Spinal cord (tissue), 10 donors: ENCODE measurements around the gene TGFA. TPM values are rescaled to one million over a fixed set of nuclear protein-coding genes. Genes with fewer than 3 reads are reported as not detected.

Experiments
- DNase-seq, 6 donors: peaks; one replicate each; pipeline versions ENCODE4 v3.0.0 to v3.0.0-alpha.2; 2013 to 2015; ENCODE audit warnings: low spot score in 6 of 6, low read depth in 4 of 6
- H3K27ac ChIP-seq: one replicate; pipeline ENCODE4 v1.5.1; 2013; ENCODE audit warnings: low read depth, low read length, control low read depth
- H3K27me3 ChIP-seq: one replicate; pipeline ENCODE4 v1.6.1; 2013; ENCODE audit warnings: low read length; ENCODE audit not compliant: control insufficient read depth, insufficient read depth
- H3K36me3 ChIP-seq: one replicate; pipeline ENCODE4 v1.6.1; 2013; ENCODE audit warnings: low read length; ENCODE audit not compliant: control insufficient read depth, insufficient read depth
- H3K4me1 ChIP-seq: one replicate; pipeline ENCODE4 v1.6.1; 2013; ENCODE audit warnings: low read length; ENCODE audit not compliant: control insufficient read depth, insufficient read depth
- H3K4me3 ChIP-seq: one replicate; pipeline ENCODE4 v1.5.1; 2013; ENCODE audit warnings: low read depth, low read length, control low read depth
- H3K9me3 ChIP-seq: one replicate; pipeline ENCODE4 v1.6.1; 2013; ENCODE audit warnings: low read length; ENCODE audit not compliant: control insufficient read depth, insufficient read depth
- whole genome bisulfite sequencing: methylation state at CpG from one replicate; pipeline ENCODE4 v1.1.5; 2013; ENCODE audit warnings: missing lambda C conversion rate; ENCODE audit not compliant: insufficient coverage; 5-methylcytosine and 5-hydroxymethylcytosine counted together
- polyA plus RNA-seq, 2 donors: library from polyadenylated mRNA; unstranded; fragments of 120-200 nt; gene quantifications; one replicate each; pipeline ENCODE4 v1.2.1, GENCODE V29; 2013; ENCODE audit not compliant: insufficient read length in 2 of 2
- total RNA-seq, 2 donors: library from RNA; depleted of rRNA in 1 of 2; stranded (reverse); fragments of 120-200 nt in 1 of 2; fragments of >200 nt in 1 of 2; gene quantifications; one replicate each; pipeline versions ENCODE4 v1.2.3 to v1.2.4, GENCODE V29; 2013 to 2014
- donor health status: healthy.

The TGFA gene
- total and polyA plus RNA-seq, 4 donors, result 7.8 to 39.6 (median 23.0) TPM

- no peak for DNase-seq
- Histone ChIP-seq H3K36me3 (no peaks in the 10 kb centered on the region), H3K27me3 (peaks cover 3% of the 10 kb centered on the region), H3K4me1 (peaks cover 4% of the 10 kb centered on the region), H3K27ac (no peak overlapping the region), H3K4me3 (no peak overlapping the region), H3K9me3 (no peaks in the 10 kb centered on the region)
- 67% methylated on average over 1 of the region's 3 CpGs for WGBS
Measured at GRCh38 chr2:70546885-70547284, 6.7 kb downstream of the TGFA start.

GRCh38 chr2:70546376-70546775 is 7.2 kb downstream of the TGFA start:
- WGBS, result no CpG with 5 or more reads among the region's 2 CpGs
- DNase-seq, result no peak

GRCh38 chr2:70541481-70542020 is 12.1 kb downstream of the TGFA start:
- 33% methylated on average over 7 of the region's 8 CpGs for WGBS
- H3K4me3 ChIP-seq, result no peak overlapping the region

More at GRCh38 chr2:70546376-70546775, 7.2 kb downstream of the TGFA start:
- H3K4me1 ChIP-seq, result peaks cover 4% of the 10 kb centered on the region
- H3K27ac ChIP-seq, result no peak overlapping the region
- no peaks in the 10 kb centered on the region for H3K36me3 ChIP-seq
- no peak overlapping the region for H3K4me3 ChIP-seq
- H3K9me3 ChIP-seq, result no peaks in the 10 kb centered on the region
- peaks cover 3% of the 10 kb centered on the region for H3K27me3 ChIP-seq

GRCh38 chr2:70537840-70538239 is 15.8 kb downstream of the TGFA start:
- Histone ChIP-seq H3K27me3 (no peaks in the 10 kb centered on the region), H3K36me3 (no peaks in the 10 kb centered on the region), H3K4me3 (no peak overlapping the region), H3K9me3 (peaks cover 4% of the 10 kb centered on the region), H3K4me1 (peaks cover 5% of the 10 kb centered on the region), H3K27ac (no peak overlapping the region)
- no peak for DNase-seq
- no CpG with 5 or more reads among the region's 1 CpG for WGBS

More at GRCh38 chr2:70541481-70542020, 12.1 kb downstream of the TGFA start:
- Histone ChIP-seq H3K36me3 (no peaks in the 10 kb centered on the region), H3K27ac (no peak overlapping the region), H3K4me1 (no peaks in the 10 kb centered on the region), H3K9me3 (peaks cover 1% of the 10 kb centered on the region), H3K27me3 (no peaks in the 10 kb centered on the region)
- peak in 2 of 6 donors; percentile 68 to 76 for DNase-seq

GRCh38 chr2:70536517-70537055 is 17.0 kb downstream of the TGFA start:
- no peak overlapping the region for H3K4me3 ChIP-seq
- peaks cover 4% of the 10 kb centered on the region for H3K9me3 ChIP-seq
- DNase-seq, result no peak
- no peaks in the 10 kb centered on the region for H3K36me3 ChIP-seq
- no CpG with 5 or more reads among the region's 2 CpGs for WGBS
- no peaks in the 10 kb centered on the region for H3K27me3 ChIP-seq
- peaks cover 12% of the 10 kb centered on the region for H3K4me1 ChIP-seq
- no peak overlapping the region for H3K27ac ChIP-seq

- H3K36me3 ChIP-seq, result no peaks in the 10 kb centered on the region
- DNase-seq, result no peak
- H3K4me3 ChIP-seq, result no peak overlapping the region
- H3K27me3 ChIP-seq, result no peaks in the 10 kb centered on the region
- no CpG with 5 or more reads among the region's 2 CpGs for WGBS
- no peak overlapping the region for H3K27ac ChIP-seq
- H3K9me3 ChIP-seq, result peaks cover 4% of the 10 kb centered on the region
- peaks cover 12% of the 10 kb centered on the region for H3K4me1 ChIP-seq
Measured at GRCh38 chr2:70535573-70535972, 18.1 kb downstream of the TGFA start.

GRCh38 chr2:70534183-70534836 is 19.3 kb downstream of the TGFA start:
- H3K27ac ChIP-seq, result no peak overlapping the region
- no peak overlapping the region for H3K4me3 ChIP-seq
- no peak for DNase-seq
- no peaks in the 10 kb centered on the region for H3K36me3 ChIP-seq
- WGBS, result 84% methylated on average over 3 of the region's 4 CpGs
- peaks cover 4% of the 10 kb centered on the region for H3K9me3 ChIP-seq
- no peaks in the 10 kb centered on the region for H3K27me3 ChIP-seq
- H3K4me1 ChIP-seq, result peaks cover 12% of the 10 kb centered on the region

GRCh38 chr2:70532244-70532935 is 21.2 kb downstream of the TGFA start:
- H3K9me3 ChIP-seq, result peaks cover 4% of the 10 kb centered on the region
- DNase-seq, result no peak
- no peak overlapping the region for H3K4me3 ChIP-seq
- no peak overlapping the region for H3K27ac ChIP-seq
- H3K36me3 ChIP-seq, result no peaks in the 10 kb centered on the region
- no peaks in the 10 kb centered on the region for H3K27me3 ChIP-seq
- WGBS, result 26% methylated on average over 2 of the region's 7 CpGs
- peaks cover 12% of the 10 kb centered on the region for H3K4me1 ChIP-seq

- peaks cover 2% of the 10 kb centered on the region for H3K9me3 ChIP-seq
- H3K4me3 ChIP-seq, result no peak overlapping the region
- H3K27me3 ChIP-seq, result no peaks in the 10 kb centered on the region
- H3K36me3 ChIP-seq, result no peaks in the 10 kb centered on the region
- peaks cover 12% of the 10 kb centered on the region for H3K4me1 ChIP-seq
- WGBS, result 100% methylated on average over 1 of the region's 3 CpGs
- no peak for DNase-seq
- H3K27ac ChIP-seq, result no peak overlapping the region
Measured at GRCh38 chr2:70531419-70532086, 22.1 kb downstream of the TGFA start.
